ENCODE data around the gene OR51B6. TPM values are rescaled to one million over a fixed set of nuclear protein-coding genes. Genes with fewer than 3 reads are reported as not detected.
"Not testable (repeated sequence)": the region's sequence is repeated elsewhere in the genome, so short reads cannot be mapped to it uniquely, and the experiment has no call there.

OR51B6 gene
- total RNA-seq, 1 experiment from 2014 or later: not detected

DNA sequence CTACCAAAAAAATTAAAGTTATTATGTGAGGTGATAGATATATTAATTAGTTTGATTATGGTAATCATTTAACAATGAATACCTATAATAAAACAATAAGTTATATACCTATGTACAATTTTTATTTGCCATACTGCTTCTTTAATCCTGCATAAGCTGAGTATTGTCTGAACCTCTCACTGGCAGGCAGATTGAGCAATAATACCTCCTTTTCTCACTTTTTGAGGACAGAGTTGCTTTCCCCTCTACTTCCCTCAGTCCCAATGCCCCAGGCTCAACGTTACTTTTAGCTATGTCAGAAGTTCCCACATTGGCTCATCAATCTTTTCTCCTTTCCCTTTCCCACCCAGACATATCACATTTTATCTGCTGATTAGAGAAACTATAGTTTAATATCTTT, 1.8 kb upstream of the OR51B6 start:
- DNase-seq: no peak
- no TSS peak for BruUV-seq (replicated peaks)
- no peaks in the 10 kb centered on the region for H3K27me3 ChIP-seq (ENCODE audit: insufficient read depth, low read depth)
- no peak overlapping the region for H3K27ac ChIP-seq
- no peak for TF ChIP-seq CTCF (conservative IDR thresholded peaks at IDR 0.05)
- no peak for TF ChIP-seq EZH2 (IDR thresholded peaks at IDR 0.05; ENCODE audit: low read depth)
- no peak overlapping the region for H3K4me3 ChIP-seq
- H3K4me1 ChIP-seq (replicated peaks; ENCODE audit: insufficient read depth): no peaks in the 10 kb centered on the region
- no peaks in the 10 kb centered on the region for H3K36me3 ChIP-seq (ENCODE audit: low read depth)
- H2AFZ ChIP-seq: no peak overlapping the region
- H3K9me3 ChIP-seq (ENCODE audit: insufficient read depth, low read depth): no peaks in the 10 kb centered on the region
- no peaks in the 10 kb centered on the region for H3K79me2 ChIP-seq (ENCODE audit: low read depth)
- H4K20me1 ChIP-seq (ENCODE audit: insufficient read depth): no peaks in the 10 kb centered on the region
- intact Hi-C loops (cut with micrococcal nuclease; ENCODE audit: unreplicated experiment): no loop called here
- POLR2A ChIA-PET (ENCODE audit: unreplicated experiment): no interaction called here
- CTCF ChIA-PET: no interaction called here
- no peak overlapping the region for H3K4me2 ChIP-seq
- H3F3A ChIP-seq (ENCODE audit: insufficient read depth, low read depth): no peaks in the 10 kb centered on the region
- no peaks in the 10 kb centered on the region for H3K9me2 ChIP-seq (ENCODE audit: insufficient read depth)

- H2AFZ ChIP-seq; H3K9me3 ChIP-seq (ENCODE audit: insufficient read depth, low read depth); CTCF ChIA-PET; H3F3A ChIP-seq (ENCODE audit: insufficient read depth, low read depth); POLR2A ChIA-PET (ENCODE audit: unreplicated experiment); H4K20me1 ChIP-seq (ENCODE audit: insufficient read depth); BruUV-seq (replicated peaks); H3K27ac ChIP-seq; H3K9me2 ChIP-seq (ENCODE audit: insufficient read depth); H3K36me3 ChIP-seq (ENCODE audit: low read depth); H3K4me2 ChIP-seq; intact Hi-C loops (cut with micrococcal nuclease; ENCODE audit: unreplicated experiment); DNase-seq; H3K4me1 ChIP-seq (replicated peaks; ENCODE audit: insufficient read depth); H3K4me3 ChIP-seq; H3K79me2 ChIP-seq (ENCODE audit: low read depth); H3K27me3 ChIP-seq (ENCODE audit: insufficient read depth, low read depth): not testable (repeated sequence)
These were observed 4.7 kb downstream of the OR51B6 start for GRCh38 chr11:5356031-5356430.

GRCh38 chr11:5362017-5362625, 10.8 kb downstream of the OR51B6 start:
- Histone ChIP-seq H3F3A (ENCODE audit: insufficient read depth, low read depth) (no peaks in the 10 kb centered on the region), H3K27me3 (ENCODE audit: insufficient read depth, low read depth) (no peaks in the 10 kb centered on the region), H3K36me3 (ENCODE audit: low read depth) (no peaks in the 10 kb centered on the region), H4K20me1 (ENCODE audit: insufficient read depth) (no peaks in the 10 kb centered on the region), H2AFZ (no peak overlapping the region), H3K9me2 (ENCODE audit: insufficient read depth) (no peaks in the 10 kb centered on the region), H3K4me3 (no peak overlapping the region), H3K27ac (no peak overlapping the region), H3K4me2 (no peak overlapping the region), H3K4me1 (replicated peaks; ENCODE audit: insufficient read depth) (no peaks in the 10 kb centered on the region), H3K9me3 (ENCODE audit: insufficient read depth, low read depth) (no peaks in the 10 kb centered on the region), H3K79me2 (ENCODE audit: low read depth) (no peaks in the 10 kb centered on the region)
- no TSS peak for BruUV-seq (replicated peaks)
- no peak for DNase-seq
- TF ChIP-seq EZH2 (IDR thresholded peaks at IDR 0.05; ENCODE audit: low read depth) (no peak), CTCF (conservative IDR thresholded peaks at IDR 0.05) (no peak)
- ChIA-PET CTCF (no interaction called here), POLR2A (ENCODE audit: unreplicated experiment) (no interaction called here)
- intact Hi-C loops (cut with micrococcal nuclease; ENCODE audit: unreplicated experiment): no loop called here

GRCh38 chr11:5363679-5364078, 12.4 kb downstream of the OR51B6 start:
- H2AFZ ChIP-seq: no peak overlapping the region
- H3K9me3 ChIP-seq (ENCODE audit: insufficient read depth, low read depth): no peaks in the 10 kb centered on the region
- no TSS peak for BruUV-seq (replicated peaks)
- no peak overlapping the region for H3K27ac ChIP-seq
- CTCF ChIA-PET: no interaction called here
- no peaks in the 10 kb centered on the region for H3K36me3 ChIP-seq (ENCODE audit: low read depth)
- POLR2A ChIA-PET (ENCODE audit: unreplicated experiment): no interaction called here
- no peaks in the 10 kb centered on the region for H3K4me1 ChIP-seq (replicated peaks; ENCODE audit: insufficient read depth)
- DNase-seq: no peak
- intact Hi-C loops (cut with micrococcal nuclease; ENCODE audit: unreplicated experiment): no loop called here
- H4K20me1 ChIP-seq (ENCODE audit: insufficient read depth): no peaks in the 10 kb centered on the region
- no peak for TF ChIP-seq CTCF (conservative IDR thresholded peaks at IDR 0.05)
- no peak for TF ChIP-seq EZH2 (IDR thresholded peaks at IDR 0.05; ENCODE audit: low read depth)
- H3K4me3 ChIP-seq: no peak overlapping the region
- H3K27me3 ChIP-seq (ENCODE audit: insufficient read depth, low read depth): no peaks in the 10 kb centered on the region
- no peak overlapping the region for H3K4me2 ChIP-seq
- H3K79me2 ChIP-seq (ENCODE audit: low read depth): no peaks in the 10 kb centered on the region
- no peaks in the 10 kb centered on the region for H3F3A ChIP-seq (ENCODE audit: insufficient read depth, low read depth)
- no peaks in the 10 kb centered on the region for H3K9me2 ChIP-seq (ENCODE audit: insufficient read depth)

Data from PC-9 (cell line).